ENCODE measurements around the gene GALNT17. TPM values are rescaled to one million over a fixed set of nuclear protein-coding genes. Genes with fewer than 3 reads are reported as not detected.

The GALNT17 gene
- total RNA-seq = not detected

DNA sequence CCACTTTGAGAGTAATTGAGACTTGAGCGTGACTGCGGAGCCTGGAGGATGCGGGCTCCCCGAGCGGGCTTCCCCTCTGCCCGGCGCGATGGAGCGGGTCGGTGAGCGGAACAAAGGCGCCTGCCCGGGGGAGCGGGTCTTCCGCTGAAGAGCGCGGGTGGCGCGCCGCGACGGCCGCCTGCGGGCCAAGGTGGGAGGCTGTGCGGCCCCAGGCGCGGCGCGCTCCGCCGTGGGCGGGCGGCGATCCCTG is at the start of gene GALNT17:
Gene GALNT17 (plus strand): TSS at position 18 of the 250 bp plus-strand sequence.
- Histone ChIP-seq H3K4me3 (ENCODE audit: low read length) (no peak within 1 kb of the TSS), H3K27me3 (ENCODE audit: insufficient read depth, low read length) (peaks cover 22% of the 10 kb centered on the region), H3K4me1 (ENCODE audit: insufficient read depth, low read length) (no peaks in the 10 kb centered on the region), H3K9me3 (ENCODE audit: low read depth, low read length) (no peaks in the 10 kb centered on the region)

DNA sequence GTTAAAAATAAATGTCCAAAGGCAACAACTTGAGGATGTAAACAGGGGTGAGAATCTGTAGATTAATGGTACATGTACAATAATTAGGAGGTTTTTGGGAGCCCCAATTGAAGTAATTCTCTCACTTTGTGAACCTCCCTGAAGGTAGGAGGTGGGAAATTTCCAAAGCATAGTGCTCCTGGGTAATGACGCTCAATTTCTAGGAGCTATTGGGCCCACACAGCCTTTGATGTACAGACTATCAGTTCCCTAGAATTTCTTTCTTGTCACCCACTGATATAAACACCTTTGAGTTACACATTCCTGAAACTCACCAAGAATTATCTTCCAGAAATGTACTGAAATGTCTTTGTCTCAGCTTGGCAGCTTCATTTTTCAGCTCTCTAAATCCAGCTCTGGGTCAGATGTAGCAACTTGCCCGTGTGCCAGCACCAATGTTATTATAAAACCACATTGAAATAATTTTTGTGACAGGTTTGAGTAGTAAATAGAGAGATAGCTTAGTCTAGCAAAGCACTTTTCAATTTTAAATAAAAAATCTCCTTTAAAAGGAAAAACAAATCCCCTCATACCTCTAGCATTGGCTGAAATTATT is 36.6 kb upstream of the GALNT17 start:
- Histone ChIP-seq H3K27me3 (ENCODE audit: insufficient read depth, low read length) (no peaks in the 10 kb centered on the region), H3K4me3 (ENCODE audit: low read length) (no peak overlapping the region), H3K9me3 (ENCODE audit: low read depth, low read length) (peaks cover 4% of the 10 kb centered on the region), H3K4me1 (ENCODE audit: insufficient read depth, low read length) (no peaks in the 10 kb centered on the region)

DNA sequence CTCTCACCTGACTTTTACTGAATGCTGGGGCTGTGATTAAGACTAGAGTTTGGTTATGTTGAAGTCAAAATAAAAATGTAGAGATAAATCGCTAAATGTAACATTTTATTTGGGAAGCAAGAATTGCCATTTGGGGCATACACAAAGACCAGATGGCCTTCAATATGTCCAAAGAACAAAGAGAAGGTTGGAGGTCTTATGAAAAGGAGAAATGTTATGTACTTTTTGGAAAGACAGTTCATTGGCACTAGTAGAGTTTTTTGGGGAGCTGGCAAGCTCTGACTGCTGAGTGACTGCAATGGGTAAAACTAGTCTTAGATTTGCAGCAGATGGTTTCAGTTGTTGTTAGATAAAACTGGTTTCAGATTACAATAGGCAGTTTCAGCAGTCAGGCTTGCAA is 35.6 kb upstream of the GALNT17 start:
- peaks cover 4% of the 10 kb centered on the region for H3K9me3 ChIP-seq (ENCODE audit: low read depth, low read length)
- no peaks in the 10 kb centered on the region for H3K27me3 ChIP-seq (ENCODE audit: insufficient read depth, low read length)
- H3K4me3 ChIP-seq (ENCODE audit: low read length) = no peak overlapping the region
- no peaks in the 10 kb centered on the region for H3K4me1 ChIP-seq (ENCODE audit: insufficient read depth, low read length)

DNA sequence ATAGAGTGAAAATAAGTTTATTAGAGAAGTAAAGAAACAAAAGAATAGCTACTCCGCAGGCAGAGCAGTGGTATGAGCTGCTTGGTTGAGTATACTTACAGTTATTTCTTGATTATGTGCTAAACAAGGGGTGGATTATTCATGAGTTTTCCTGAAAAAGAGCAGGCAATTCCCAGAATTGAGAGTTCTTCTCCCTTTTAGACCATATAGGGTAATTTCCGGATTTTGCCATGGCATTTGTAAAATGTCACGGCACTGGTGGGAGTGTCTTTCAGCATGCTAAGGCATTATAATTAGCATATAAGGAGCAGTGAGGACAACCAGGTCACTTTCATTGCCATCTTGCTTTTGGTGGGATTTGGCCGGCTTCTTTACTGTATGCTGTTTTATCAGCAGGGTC is 25.7 kb upstream of the GALNT17 start:
- no peaks in the 10 kb centered on the region for H3K9me3 ChIP-seq (ENCODE audit: low read depth, low read length)
- H3K4me1 ChIP-seq (ENCODE audit: insufficient read depth, low read length) = no peaks in the 10 kb centered on the region
- no peaks in the 10 kb centered on the region for H3K27me3 ChIP-seq (ENCODE audit: insufficient read depth, low read length)
- H3K4me3 ChIP-seq (ENCODE audit: low read length) = no peak overlapping the region

DNA sequence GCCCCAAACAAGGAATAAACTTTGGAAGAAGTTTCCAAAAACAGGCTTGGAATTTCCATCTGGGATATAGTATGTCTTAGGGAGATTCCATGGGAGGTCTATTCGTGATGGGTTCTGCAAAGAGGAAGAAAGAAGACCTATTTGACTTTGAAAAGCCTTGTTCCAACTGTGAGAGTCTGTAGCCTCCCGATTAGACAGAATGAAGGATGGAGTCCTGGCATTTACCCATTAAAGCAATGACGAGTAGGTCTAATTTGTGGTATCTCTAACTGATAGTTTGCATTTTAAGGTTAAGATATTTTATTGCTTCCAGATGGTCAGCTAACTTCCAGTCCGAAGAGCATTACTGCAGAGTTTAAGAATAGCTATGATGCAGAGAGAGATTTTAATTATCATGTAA is 19.5 kb upstream of the GALNT17 start:
- Histone ChIP-seq H3K4me3 (ENCODE audit: low read length) (no peak overlapping the region), H3K27me3 (ENCODE audit: insufficient read depth, low read length) (no peaks in the 10 kb centered on the region), H3K9me3 (ENCODE audit: low read depth, low read length) (no peaks in the 10 kb centered on the region), H3K4me1 (ENCODE audit: insufficient read depth, low read length) (no peaks in the 10 kb centered on the region)

DNA sequence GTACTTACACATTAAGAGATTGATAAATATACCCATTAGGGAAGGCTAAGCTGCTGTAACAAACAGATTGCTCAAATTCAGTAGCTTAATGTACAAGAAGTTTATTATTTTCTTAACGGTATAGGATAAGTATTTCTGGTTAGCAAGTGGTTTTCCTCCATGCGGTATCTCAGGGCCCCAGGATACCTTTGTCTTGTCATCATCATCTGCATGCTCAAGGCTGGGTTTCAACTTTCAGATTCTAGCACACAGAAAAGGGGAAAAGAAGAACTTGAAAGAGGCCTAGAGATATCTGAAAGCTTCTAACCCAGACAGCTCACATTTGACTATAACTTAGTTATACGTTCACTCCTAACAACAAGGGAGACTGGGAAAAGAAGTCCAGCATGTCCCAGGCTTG is 11.8 kb upstream of the GALNT17 start:
- H3K27me3 ChIP-seq (ENCODE audit: insufficient read depth, low read length) = no peaks in the 10 kb centered on the region

DNA sequence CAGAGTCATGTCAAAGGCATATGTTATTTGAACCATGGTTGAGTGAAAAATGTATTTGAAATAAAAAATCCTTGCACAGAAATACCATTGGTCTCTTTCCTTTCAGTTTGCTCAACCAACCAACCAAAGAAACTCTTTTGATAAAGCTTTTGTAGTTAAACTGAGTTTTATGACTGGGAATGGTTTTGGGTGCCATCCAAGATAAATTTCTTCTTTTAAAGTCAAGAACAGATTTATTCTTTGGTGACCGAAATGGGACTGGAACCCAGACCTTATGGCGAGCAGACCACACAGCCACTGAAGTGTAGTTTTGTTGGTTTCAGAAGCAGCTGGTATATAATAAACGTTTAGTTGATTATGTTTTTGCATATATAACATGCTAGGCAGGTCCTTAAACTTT is 2.8 kb upstream of the GALNT17 start:
- Histone ChIP-seq H3K4me3 (ENCODE audit: low read length) (no peak overlapping the region), H3K27me3 (ENCODE audit: insufficient read depth, low read length) (peaks cover 22% of the 10 kb centered on the region), H3K9me3 (ENCODE audit: low read depth, low read length) (no peaks in the 10 kb centered on the region), H3K4me1 (ENCODE audit: insufficient read depth, low read length) (no peaks in the 10 kb centered on the region)

More for the DNA sequence above, 11.8 kb upstream of the GALNT17 start:
- no peaks in the 10 kb centered on the region for H3K4me1 ChIP-seq (ENCODE audit: insufficient read depth, low read length)
- H3K4me3 ChIP-seq (ENCODE audit: low read length) = no peak overlapping the region
- H3K9me3 ChIP-seq (ENCODE audit: low read depth, low read length) = no peaks in the 10 kb centered on the region

DNA sequence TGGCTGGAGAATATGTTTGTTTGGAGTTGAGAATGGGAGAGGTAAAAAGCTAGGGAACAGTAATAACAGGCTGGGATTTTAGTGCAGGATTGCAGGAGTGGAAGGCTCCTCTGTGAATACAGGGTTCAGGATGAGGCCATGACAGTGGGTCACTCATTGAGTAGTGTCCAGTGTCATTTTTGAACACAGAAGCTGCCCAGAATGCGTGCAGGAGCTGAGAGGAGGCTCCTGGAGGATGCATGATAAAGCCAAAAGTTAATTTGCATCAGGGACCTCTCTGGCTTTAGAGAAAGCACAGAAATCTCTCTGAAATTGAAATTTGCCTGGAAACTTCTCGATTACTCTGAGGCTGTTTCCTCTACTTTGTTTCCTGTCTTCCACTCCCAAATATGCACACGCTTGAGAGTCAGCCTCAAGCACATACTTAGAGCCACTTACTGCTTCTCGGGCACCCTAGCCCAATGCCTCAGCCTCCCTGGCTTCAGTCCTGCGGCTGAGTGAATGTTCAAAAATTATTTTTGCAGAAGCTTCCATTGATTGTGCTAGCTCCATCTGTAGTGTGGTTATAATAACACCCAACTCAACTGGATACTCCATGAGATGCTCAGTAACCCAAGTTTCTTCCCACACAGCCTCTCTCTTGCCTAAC is 1.8 kb upstream of the GALNT17 start:
- H3K9me3 ChIP-seq (ENCODE audit: low read depth, low read length) = no peaks in the 10 kb centered on the region
- H3K4me3 ChIP-seq (ENCODE audit: low read length) = no peak overlapping the region
- H3K4me1 ChIP-seq (ENCODE audit: insufficient read depth, low read length) = no peaks in the 10 kb centered on the region
- H3K27me3 ChIP-seq (ENCODE audit: insufficient read depth, low read length) = peaks cover 22% of the 10 kb centered on the region

DNA sequence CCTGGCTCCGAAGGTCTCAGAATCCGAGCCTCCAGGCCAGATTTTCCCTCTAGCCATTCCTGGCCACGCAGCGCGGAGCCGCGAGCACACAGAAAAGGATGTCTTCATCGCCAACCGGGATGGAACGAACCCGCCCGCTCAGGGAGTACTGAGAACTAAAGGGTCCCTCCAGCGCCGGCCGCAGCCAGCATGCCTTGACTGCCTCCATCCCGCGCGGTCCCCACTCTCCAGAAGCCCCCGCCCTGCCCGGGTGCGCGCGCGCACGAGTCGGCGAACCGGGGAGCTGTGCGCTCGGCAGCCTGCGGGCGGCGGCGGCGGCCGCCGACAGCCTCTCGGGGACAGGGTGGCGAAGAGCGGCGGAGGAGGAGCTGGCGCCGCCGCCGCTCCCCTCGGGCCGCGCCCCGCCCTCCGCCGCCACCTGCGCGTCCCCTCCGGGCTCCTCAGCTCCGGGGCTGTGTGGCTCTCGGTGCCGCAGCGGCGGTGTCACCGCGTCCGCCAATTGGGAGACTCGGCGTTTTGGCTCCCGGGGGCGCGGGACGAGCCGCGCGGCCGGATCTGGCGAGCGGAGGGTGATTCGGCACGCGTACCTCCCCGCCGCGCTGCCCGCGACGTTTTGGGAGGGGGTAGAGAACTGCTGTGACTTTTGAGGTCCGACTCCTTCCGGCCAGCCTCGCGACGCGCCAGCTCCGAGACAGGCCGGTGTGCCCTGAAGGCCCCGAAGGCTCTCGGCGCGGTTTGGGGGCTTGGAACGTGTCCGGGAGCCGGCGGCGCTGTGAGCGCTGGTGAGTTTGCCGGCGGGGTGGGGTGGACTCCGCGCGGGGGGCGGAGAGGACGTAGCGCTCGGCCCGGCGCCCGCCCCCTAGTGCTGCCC is 453 bp upstream of the GALNT17 start:
- H3K4me3 ChIP-seq (ENCODE audit: low read length) = no peak overlapping the region
- H3K27me3 ChIP-seq (ENCODE audit: insufficient read depth, low read length) = peaks cover 22% of the 10 kb centered on the region
- H3K9me3 ChIP-seq (ENCODE audit: low read depth, low read length) = no peaks in the 10 kb centered on the region
- no peaks in the 10 kb centered on the region for H3K4me1 ChIP-seq (ENCODE audit: insufficient read depth, low read length)

DNA sequence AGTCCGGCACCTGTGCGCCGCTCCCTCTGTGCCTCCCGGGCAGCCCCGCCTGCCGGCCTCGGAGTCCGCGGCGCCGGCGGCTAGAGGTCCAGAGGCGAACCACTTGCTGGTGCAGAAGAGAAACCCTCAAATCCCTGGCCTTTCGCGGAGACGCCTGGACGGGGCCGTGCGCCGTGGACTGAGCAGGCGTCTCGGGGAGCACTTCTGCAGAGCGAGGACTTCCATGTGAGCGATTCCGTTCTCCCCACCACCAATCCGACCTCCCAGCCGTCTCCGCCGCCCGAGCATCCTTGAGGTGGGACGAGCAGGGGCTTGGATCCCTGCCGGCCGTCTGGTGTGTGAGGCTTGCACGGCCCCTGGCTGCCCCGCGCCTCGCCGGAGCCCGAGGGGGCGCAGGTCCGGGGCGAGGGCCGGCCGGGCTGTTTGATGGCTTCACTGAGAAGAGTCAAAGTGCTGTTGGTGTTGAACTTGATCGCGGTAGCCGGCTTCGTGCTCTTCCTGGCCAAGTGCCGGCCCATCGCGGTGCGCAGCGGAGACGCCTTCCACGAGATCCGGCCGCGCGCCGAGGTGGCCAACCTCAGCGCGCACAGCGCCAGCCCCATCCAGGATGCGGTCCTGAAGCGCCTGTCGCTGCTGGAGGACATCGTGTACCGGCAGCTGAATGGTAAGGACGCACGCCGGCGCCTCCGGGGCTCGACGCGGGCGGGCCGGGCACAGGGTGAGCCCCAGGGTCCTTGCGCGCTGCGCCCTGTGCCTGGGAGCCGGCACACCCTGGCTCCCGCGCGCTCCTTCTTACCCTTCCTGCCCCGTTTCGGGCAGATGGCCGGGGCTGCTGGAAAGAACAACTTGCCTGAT is 660 bp downstream of the GALNT17 start:
- no peaks in the 10 kb centered on the region for H3K9me3 ChIP-seq (ENCODE audit: low read depth, low read length)
- H3K27me3 ChIP-seq (ENCODE audit: insufficient read depth, low read length) = peaks cover 22% of the 10 kb centered on the region
- no peak overlapping the region for H3K4me3 ChIP-seq (ENCODE audit: low read length)
- no peaks in the 10 kb centered on the region for H3K4me1 ChIP-seq (ENCODE audit: insufficient read depth, low read length)

DNA sequence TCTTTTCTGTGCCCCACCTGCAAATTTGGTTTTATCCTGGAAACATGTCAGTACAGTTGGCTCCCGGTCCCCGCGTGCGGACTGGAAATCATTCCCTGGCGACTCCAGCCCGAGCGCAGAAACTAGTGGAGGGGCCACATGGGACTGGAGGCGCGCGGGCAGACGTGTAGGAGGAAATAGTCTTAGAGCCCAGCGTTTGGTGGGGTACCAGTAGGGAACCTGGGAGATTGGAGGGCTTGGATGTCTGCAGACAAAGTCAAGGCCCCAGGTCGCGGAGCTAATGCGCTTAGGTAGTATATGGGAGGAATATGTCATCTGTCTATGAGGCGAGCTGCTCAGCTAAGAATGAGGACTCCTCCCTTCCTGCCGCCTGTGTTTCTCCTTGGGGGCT is 1.3 kb downstream of the GALNT17 start:
- no peak overlapping the region for H3K4me3 ChIP-seq (ENCODE audit: low read length)
- H3K27me3 ChIP-seq (ENCODE audit: insufficient read depth, low read length) = peaks cover 22% of the 10 kb centered on the region
- H3K9me3 ChIP-seq (ENCODE audit: low read depth, low read length) = no peaks in the 10 kb centered on the region
- H3K4me1 ChIP-seq (ENCODE audit: insufficient read depth, low read length) = no peaks in the 10 kb centered on the region

DNA sequence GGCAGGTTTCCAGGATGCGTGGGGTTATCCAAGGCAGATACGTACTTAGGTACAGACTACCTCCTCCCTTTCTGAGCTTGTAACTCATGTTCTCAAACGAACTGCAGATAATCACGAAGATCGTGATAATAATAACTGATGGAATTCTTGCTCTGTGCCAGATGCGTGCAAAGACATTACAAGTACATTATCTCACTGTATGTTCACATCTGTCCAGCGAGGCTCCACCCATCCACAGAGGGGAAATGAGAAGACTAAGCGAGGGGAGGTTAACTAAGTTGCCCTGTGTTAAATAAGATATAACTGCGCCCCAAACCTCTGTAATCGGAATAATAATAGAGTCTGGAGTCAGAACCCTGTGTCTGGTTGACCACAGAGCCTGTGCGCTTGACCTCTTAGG is 1.9 kb downstream of the GALNT17 start:
- H3K9me3 ChIP-seq (ENCODE audit: low read depth, low read length) = no peaks in the 10 kb centered on the region
- H3K4me1 ChIP-seq (ENCODE audit: insufficient read depth, low read length) = no peaks in the 10 kb centered on the region
- H3K4me3 ChIP-seq (ENCODE audit: low read length) = no peak overlapping the region
- peaks cover 22% of the 10 kb centered on the region for H3K27me3 ChIP-seq (ENCODE audit: insufficient read depth, low read length)

DNA sequence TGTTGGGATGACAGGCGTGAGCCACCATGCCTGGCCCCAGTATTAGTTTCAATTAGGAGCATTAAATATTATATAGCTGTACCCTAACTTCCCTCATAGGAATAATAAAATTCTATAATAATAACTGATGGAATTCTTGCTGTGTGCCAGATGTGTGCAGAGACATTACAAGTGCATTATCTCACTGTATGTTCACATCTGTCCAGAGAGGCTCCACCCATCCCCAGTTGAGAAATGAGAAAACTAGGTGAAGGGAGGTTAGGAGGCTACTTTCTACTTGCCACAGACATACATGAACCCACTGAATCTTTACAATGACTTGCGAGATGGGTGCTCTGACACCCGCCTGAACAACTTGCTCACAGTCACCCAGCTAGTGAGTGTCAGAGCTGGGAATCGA is 3.2 kb downstream of the GALNT17 start:
- Histone ChIP-seq H3K27me3 (ENCODE audit: insufficient read depth, low read length) (peaks cover 15% of the 10 kb centered on the region), H3K4me3 (ENCODE audit: low read length) (no peak overlapping the region), H3K4me1 (ENCODE audit: insufficient read depth, low read length) (no peaks in the 10 kb centered on the region), H3K9me3 (ENCODE audit: low read depth, low read length) (no peaks in the 10 kb centered on the region)

DNA sequence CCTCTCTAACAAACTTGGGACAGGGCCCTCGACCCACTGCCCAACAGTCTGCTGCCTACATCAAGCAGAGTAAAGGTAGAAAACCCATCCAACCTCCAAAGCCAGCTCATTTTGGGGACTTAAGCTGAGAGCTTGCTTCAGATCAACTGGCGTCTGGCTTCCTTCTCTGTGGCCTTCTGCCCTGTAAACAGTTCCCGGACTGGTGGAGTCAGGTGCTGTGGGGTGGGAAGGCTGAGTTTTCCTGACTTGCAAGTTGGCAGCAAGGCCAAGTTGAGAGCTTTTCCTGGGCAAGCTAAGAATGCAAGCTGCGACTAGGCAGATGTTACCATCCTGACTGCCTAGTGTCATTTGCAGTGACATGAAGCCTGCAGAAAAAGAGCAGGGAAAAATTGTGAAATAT is 3.7 kb downstream of the GALNT17 start:
- Histone ChIP-seq H3K4me3 (ENCODE audit: low read length) (no peak overlapping the region), H3K9me3 (ENCODE audit: low read depth, low read length) (no peaks in the 10 kb centered on the region), H3K4me1 (ENCODE audit: insufficient read depth, low read length) (no peaks in the 10 kb centered on the region), H3K27me3 (ENCODE audit: insufficient read depth, low read length) (peaks cover 10% of the 10 kb centered on the region)

DNA sequence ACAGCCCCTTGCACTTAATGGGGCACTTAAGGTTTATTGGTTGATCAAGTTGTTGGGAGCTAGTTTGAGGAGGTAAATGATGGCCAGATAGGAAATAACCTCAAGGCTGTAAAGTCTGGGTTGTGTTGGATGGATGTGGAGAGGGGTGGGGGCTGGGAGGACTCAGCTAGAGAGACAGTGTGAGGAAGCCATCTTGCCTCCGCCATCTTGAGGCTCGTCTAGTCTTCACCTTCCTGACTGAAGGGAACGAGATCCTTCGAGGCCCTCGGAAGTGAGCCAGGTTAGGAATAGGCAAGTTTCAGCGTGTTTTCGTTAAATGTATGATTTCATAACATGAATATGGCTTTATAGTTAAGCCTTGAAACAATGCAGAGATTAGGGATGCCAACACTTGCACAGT is 5.5 kb downstream of the GALNT17 start:
- Histone ChIP-seq H3K4me3 (ENCODE audit: low read length) (no peak overlapping the region), H3K9me3 (ENCODE audit: low read depth, low read length) (no peaks in the 10 kb centered on the region), H3K27me3 (ENCODE audit: insufficient read depth, low read length) (peaks cover 10% of the 10 kb centered on the region), H3K4me1 (ENCODE audit: insufficient read depth, low read length) (no peaks in the 10 kb centered on the region)

Data from mononuclear cell (primary cell).